Stimulated activated CD8-positive, alpha-beta memory T cell treated with anti-CD3 and anti-CD28 coated beads, Interleukin-7, amount 100 ng/mL, for 1 hour (primary cell): ENCODE results near the gene INAFM1.
"Not testable (repeated sequence)": the region's sequence is repeated elsewhere in the genome, so short reads cannot be mapped to it uniquely, and the experiment has no call there.

ENCODE experiments used
- DNase-seq, 2 donors: peaks; one replicate each; pipeline ENCODE4 v3.0.0-alpha.2; 2020; ENCODE audit warnings: low read depth in 2 of 2

INAFM1 gene

DNA sequence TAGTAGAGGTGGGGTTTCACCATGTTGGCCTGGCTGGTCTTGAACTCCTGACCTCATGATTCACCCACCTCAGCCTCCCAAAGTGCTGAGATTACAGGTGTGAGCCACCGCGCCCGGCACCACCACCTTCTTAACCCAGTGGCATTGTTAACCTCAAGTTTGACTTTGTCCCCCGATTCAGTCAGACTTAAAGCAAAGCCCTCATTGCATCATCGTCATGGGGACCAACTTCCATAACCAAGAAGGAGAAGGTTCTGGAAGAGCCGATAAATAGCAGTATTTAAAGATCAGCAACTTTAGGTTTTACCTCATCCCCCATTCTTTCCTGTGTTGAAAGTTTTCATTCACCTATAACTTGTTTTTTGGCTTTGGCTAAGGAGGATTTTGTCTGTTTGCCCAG lies 6.7 kb upstream of the INAFM1 start:
- DNase-seq = no peak

DNA sequence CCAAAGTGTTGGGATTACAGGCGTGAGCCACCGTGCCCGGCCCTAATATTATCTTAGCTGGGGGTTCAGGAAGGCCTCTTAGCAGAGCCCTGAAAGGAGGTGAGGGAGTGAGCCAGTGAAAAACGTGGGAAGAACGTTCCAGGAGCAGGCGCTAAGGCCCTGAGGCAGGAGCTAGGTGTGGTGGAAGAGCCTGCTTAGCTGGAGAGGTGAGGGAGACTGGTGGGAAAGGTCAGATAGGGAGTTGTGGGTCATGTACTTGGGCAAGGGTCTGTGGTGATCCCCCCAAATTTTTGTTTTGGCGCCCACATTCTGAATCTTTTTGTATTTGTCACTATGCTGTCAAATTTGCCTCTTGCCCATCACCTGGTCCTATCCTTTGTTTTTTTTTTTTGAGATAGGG lies 5.1 kb upstream of the INAFM1 start:
- no peak for DNase-seq

GRCh38 chr19:47270408-47270807 lies 4.3 kb upstream of the INAFM1 start:
- no peak for DNase-seq

DNA sequence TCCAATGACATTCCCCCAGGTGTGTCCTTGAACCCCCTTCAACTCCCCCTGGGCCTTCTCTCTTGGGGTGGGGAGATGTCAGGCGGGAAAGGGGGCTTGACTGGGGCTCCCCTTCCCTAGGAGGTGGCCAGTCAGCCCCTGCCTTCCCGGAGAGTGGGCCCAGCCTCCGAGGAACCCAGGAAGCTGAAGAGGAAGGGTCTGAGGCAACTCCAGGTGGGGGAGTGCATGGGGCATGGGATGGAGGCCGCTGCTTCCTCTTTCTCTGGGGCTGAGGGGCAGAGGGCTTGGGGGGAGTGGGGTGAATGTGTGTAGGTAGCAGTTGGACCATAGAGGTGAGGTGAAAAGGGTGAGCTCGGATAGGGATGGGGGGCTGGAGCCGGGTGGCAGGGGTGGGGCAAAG lies 2.7 kb upstream of the INAFM1 start:
- DNase-seq = no peak

GRCh38 chr19:47272448-47273312 lies 2.0 kb upstream of the INAFM1 start:
- DNase-seq = no peak

- peak; percentile 74 to 75 for DNase-seq
These were observed 1.2 kb upstream of the INAFM1 start for GRCh38 chr19:47273313-47274070.

DNA sequence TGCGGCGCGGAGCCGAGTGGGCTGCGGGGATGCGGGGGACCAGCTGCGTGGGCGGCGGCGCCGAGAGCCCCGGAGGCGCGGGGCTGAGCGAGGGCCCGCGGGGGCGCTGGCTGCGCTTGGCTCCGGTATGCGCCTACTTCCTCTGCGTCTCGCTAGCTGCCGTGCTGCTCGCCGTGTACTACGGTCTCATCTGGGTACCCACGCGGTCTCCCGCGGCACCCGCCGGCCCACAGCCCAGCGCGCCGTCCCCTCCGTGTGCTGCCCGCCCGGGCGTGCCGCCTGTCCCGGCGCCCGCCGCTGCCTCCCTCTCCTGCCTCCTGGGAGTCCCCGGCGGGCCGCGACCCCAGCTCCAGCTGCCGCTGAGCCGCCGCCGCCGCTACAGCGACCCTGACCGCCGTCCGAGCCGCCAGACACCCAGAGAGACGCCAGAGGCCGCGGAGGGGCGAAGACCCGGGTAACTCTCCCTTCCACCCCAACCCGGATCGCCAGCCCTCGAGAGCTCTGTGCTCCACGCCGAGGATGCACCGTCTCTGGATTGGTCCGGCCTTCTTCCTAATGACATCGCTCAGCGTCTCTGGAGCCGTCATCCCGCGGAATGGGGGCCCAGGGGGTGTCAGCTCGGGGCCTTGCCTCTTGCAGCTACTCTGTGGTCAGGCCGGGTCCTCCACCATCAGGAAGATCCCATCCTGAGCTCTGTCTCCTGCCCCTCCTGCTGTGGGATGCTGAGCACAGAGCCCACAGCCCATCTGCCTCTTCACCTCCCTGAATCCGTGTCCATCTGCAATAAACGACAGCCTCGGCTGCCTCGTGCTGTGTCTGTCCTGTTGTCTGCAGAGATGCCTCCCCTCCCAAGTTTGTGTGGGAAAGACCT lies 441 bp downstream of the INAFM1 start:
- no peak for DNase-seq

DNA sequence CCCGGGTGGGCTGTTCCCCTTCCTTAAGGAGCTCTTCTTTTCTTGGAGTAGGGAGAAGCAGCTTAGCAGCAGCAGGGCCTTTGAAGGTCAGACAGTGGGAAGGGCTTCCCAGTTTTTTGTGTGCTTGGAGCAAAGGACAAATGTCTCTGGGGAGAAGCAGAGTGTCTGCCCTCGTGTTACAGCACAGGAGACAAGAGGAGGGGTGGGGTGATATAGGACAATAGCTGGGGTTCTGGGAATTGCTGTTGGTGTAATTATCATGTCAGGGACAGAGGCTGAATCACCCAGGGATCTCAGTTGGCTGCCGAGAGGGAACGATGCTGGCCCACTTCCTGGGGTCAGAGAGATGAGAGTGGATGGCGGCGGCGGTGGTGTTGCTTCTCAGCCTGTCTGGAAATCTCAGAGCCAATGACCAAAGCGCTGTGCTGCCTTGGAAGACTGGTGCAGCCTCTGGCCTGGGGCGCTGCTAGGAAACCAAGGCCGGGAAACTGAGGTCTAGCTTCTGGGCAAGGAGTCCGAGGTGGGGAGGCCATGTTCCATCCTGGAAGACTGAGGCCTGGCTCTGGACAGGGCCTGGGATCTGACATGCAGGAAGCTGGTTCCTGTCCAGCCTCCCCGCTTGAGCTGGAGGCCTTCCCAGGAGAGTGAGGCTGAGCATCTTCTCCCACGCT lies 1.2 kb downstream of the INAFM1 start:
- DNase-seq = no peak

- DNase-seq = not testable (repeated sequence)
These were observed 1.8 kb downstream of the INAFM1 start for GRCh38 chr19:47276513-47276912.

DNA sequence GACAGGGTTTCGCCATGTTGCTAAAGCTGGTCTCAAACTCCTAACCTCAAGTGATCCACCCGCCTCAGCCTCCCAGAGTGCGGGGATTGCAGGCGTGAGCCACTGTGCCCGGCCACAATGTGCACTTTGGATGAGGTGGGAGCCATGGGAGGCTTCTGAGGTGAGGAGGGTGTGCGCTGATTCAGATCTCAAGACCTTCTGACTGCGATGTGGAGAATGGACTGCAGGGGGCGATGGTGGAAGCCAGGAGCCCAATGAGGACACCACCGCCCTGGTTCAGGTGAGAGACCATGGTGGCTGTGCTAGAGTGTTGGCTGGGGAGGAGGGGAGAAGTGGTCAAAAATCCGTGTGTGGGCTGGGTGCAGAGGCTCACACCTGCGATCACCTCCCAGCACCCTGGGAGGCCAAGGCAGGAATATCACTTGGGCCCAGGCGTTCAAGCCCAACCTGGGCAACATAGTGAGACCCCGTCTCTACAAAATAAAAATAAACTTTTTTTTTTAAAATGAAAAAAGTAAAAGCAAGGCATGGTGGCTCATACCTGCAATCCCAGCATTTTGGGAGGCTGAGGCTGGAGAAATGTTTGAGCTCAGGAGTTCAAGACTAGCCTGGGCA lies 5.6 kb downstream of the INAFM1 start:
- no peak for DNase-seq

DNA sequence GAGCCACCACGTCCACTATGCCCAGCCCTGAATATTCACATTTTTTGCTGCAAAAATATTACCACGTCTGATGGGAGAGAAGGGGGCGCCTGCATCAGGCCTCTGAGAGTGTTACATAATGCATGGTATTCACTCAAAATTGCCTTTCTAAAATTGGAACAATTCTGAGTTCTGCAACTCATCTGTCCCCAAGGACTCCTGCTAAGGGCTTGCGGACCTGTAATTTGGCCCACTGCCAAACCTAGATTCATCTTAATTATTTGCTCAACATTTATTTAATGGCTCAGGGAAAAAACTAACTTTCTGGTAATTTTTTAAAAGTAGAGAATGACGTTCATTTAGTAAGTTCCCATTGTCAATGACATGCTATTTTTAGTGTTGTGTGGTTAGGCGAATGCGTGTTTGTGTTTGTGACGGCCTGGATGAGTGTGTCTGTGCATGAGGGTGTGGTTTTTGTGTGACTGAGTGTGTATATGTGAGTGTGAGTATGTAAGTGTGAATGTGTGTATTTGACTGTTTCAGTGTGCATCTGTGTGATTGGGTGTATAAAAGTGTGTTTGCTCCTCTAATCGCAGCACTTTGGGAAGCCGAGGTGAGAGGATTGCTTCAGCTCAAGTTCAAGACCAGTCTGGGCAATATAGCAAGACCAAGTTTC lies 8.8 kb downstream of the INAFM1 start:
- DNase-seq = no peak

GRCh38 chr19:47284324-47284899 lies 9.7 kb downstream of the INAFM1 start:
- DNase-seq = no peak

GRCh38 chr19:47296036-47296435 lies 21.4 kb downstream of the INAFM1 start:
- DNase-seq = peak; percentile 39 to 65

- not testable (repeated sequence) for DNase-seq
These were observed 26.2 kb downstream of the INAFM1 start for GRCh38 chr19:47300867-47301266.

DNA sequence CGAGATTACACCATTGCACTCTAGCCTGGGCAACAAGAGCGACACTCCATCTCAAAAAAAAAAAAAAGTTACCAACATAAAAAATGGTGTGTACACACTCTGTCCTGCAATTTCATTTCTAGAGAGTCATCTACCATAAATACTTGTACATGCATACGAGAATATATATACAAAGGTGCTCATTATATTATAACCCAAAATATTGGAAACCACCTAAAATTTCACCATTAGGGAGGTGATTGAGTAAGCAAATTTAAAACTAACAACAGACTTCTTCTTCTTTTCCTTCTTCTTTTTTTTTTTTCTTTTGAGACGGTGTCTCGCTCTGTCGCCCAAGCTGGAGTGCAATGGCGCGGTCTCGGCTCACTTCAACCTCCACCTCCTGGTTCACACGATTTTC lies 27.6 kb downstream of the INAFM1 start:
- DNase-seq = no peak

GRCh38 chr19:47303966-47304365 lies 29.3 kb downstream of the INAFM1 start:
- no peak for DNase-seq

GRCh38 chr19:47305309-47305751 lies 30.6 kb downstream of the INAFM1 start:
- peak; percentile 26 to 41 for DNase-seq

DNA sequence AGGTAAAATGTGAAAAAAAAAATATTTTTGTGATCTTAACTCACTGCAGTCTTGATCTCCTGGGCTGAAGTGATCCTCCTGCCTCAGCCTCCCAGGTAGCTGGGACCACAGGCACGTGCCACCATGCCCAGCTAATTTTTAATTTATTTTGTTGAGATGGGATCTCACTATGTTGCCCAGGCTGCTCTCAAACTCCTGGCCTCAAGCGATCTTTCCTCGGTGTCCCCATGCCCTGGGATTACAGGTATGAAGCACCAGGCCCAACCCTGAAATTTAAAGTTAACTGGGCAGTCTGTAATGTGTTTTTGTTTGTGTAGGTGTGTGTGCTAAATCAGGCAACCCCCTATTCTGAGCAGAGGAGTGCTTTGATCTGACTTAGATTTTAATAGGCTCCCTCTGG lies 31.6 kb downstream of the INAFM1 start:
- DNase-seq = no peak

DNA sequence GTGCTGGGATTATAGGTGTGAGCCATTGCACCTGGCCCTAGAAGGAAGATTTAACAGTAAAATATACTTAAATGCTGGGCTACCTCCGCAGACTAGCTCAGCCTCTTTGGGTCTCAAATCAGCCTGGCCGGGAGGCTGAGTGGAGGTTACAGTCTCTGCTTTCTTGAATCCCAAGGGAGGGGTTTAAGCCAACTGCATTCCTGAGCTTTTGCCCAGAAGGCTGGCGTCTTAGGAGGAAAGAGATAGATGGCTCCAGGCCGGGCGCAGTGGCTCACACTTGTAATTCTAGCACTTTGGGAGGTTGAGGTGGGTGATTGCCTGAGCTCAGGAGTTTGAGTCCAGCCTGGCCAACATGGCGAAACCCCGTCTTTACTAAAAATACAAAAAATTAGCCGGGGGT lies 34.4 kb downstream of the INAFM1 start:
- no peak for DNase-seq

- no peak for DNase-seq
These were observed 34.9 kb downstream of the INAFM1 start, which contains the start of gene C5AR1 for GRCh38 chr19:47309608-47310007. Gene C5AR1 (plus strand): TSS chr19:47309861. CDS start chr19:47309896, 35 bp downstream.
